Thyroid gland (tissue), 4 donors: Measurements from ENCODE around the gene MDM2. TPM values are rescaled to one million over a fixed set of nuclear protein-coding genes. Genes with fewer than 3 reads are reported as not detected.
A peak's percentile ranks its signal among the peaks of the same experiment; 100 is the strongest.

ENCODE experiments used
- DNase-seq, 2 donors: peaks; one replicate each; pipeline ENCODE4 v3.0.0-alpha.2; 2019
- H3K27ac ChIP-seq, 3 donors: fragments of 200-600 bp; sonication (generic); 1 replicate in 2 of 3; 2 replicates in 1 of 3; pipeline ENCODE4 v1.5.1; 2016 to 2019; ENCODE audit warnings: mild to moderate bottlenecking in 1 of 3, moderate library complexity in 1 of 3
- H3K27me3 ChIP-seq: fragments of 200-600 bp; sonication (generic); one replicate; pipeline ENCODE4 v1.5.1; 2019
- H3K36me3 ChIP-seq, 2 donors: fragments of 200-600 bp; sonication (generic); one replicate each; pipeline ENCODE4 v1.5.1; 2016 to 2019
- H3K4me1 ChIP-seq, 2 donors: fragments of 200-600 bp; sonication (generic); one replicate each; pipeline ENCODE4 v1.5.1; 2017 to 2019
- H3K4me3 ChIP-seq, 3 donors: fragments of 200-600 bp; sonication (generic); replicated peaks in 1 of 3; 1 replicate in 2 of 3; 2 replicates in 1 of 3; pipeline ENCODE4 v1.5.1; 2016; ENCODE audit warnings: mild to moderate bottlenecking in 1 of 3
- H3K9me3 ChIP-seq: fragments of 200-600 bp; sonication (generic); one replicate; pipeline ENCODE4 v1.5.1; 2017
- POLR2A ChIP-seq, 2 donors: fragments of 450-650 bp; IDR thresholded peaks; one replicate each; pipeline ENCODE4 v1.6.1; 2017; ENCODE audit warnings: antibody characterized with exemption in 2 of 2, mild to moderate bottlenecking in 2 of 2, moderate library complexity in 1 of 2
- WGBS, 2 donors: methylation state at CpG; one replicate each; pipeline ENCODE4 v1.1.5; 2017; 5-methylcytosine and 5-hydroxymethylcytosine counted together
- intact Hi-C: fragments of 100-400 bp; cut with DNase I; formaldehyde crosslinking; loops from one replicate; pipeline ENCODE4 v1.15.1; 2023
- total RNA-seq, 4 donors: library from RNA; depleted of rRNA; stranded (reverse); fragments of >200 nt; gene quantifications; one replicate each; pipeline ENCODE4 v1.2.3, GENCODE V29; 2016
- TF ChIP-seq, protein P1 (sequence below), 6 experiments: fragments of 200-600 bp in 3 of 6; fragments of 450-650 bp in 3 of 6; sonication (generic) in 3 of 6; IDR thresholded peaks; one replicate each; pipeline ENCODE4 v1.5.1; 2016 to 2019; ENCODE audit warnings: antibody characterized with exemption in 6 of 6, mild to moderate bottlenecking in 2 of 6, inconsistent platforms in 1 of 6, moderate library complexity in 1 of 6

Gene MDM2
- total RNA-seq, result 100 to 1,000 TPM in 2 of 4 donors, 10 to 100 TPM in 2; 56.7 to 124 (median 91.6) TPM

DNA sequence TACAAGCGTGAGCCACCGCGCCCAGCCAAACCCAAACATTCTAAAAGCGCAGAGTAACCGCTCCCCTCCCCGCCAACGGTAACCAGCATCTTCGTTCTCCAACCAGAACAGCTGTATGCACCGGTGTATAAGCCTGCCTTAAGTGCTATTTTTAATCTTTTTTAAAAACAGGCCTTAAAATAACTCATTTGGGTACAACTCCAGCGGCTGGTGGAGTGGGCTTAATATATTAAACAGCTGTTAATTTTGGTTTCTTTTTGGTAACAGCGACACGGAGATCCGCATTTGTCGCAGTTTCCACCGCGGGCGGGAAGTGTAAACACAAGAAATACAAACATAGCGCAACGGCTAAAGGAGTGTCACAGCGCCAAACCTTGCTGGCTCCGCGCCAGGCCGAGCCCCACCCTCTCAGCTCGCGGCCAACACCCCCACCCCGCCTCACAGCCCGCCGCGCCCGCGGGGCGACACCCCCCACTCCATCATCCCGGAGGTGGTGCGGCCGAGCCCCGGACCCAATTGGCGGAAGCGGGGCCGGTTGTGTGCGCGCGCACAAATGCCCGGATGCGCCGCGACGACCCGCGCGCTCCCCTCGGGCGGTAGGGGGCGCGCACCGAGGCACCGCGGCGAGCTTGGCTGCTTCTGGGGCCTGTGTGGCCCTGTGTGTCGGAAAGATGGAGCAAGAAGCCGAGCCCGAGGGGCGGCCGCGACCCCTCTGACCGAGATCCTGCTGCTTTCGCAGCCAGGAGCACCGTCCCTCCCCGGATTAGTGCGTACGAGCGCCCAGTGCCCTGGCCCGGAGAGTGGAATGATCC is at the start of gene MDM2:
Gene MDM2 (plus strand): TSS at position 602 of the 812 bp plus-strand sequence. CDS start 301 bp downstream, outside the sequence.
- WGBS, 2 donors, result 0 to 1% methylated on average over 20 to 23 of the region's 72 CpGs
- no peaks in the 10 kb centered on the region for H3K36me3 ChIP-seq
- intact Hi-C loops, result no loop called here
- H3K4me3 ChIP-seq, result peak within 1 kb of the TSS; percentile 71 to 97 (median 91)
- H3K27me3 ChIP-seq, result no peaks in the 10 kb centered on the region
- peak; percentile 43 to 91 for TF ChIP-seq POLR2A (IDR thresholded peaks at IDR 0.05)
- TF ChIP-seq, protein P1, sequence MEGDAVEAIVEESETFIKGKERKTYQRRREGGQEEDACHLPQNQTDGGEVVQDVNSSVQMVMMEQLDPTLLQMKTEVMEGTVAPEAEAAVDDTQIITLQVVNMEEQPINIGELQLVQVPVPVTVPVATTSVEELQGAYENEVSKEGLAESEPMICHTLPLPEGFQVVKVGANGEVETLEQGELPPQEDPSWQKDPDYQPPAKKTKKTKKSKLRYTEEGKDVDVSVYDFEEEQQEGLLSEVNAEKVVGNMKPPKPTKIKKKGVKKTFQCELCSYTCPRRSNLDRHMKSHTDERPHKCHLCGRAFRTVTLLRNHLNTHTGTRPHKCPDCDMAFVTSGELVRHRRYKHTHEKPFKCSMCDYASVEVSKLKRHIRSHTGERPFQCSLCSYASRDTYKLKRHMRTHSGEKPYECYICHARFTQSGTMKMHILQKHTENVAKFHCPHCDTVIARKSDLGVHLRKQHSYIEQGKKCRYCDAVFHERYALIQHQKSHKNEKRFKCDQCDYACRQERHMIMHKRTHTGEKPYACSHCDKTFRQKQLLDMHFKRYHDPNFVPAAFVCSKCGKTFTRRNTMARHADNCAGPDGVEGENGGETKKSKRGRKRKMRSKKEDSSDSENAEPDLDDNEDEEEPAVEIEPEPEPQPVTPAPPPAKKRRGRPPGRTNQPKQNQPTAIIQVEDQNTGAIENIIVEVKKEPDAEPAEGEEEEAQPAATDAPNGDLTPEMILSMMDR (IDR thresholded peaks at IDR 0.05), result peak; percentile 49 to 81 (median 68)
- DNase-seq, result peak; percentile 93 to 95
- peaks cover 5 to 6% of the 10 kb centered on the region in 2 donors for H3K4me1 ChIP-seq
- peak within 1 kb of the TSS; percentile 99 to 100 (median 99) for H3K27ac ChIP-seq
- no peaks in the 10 kb centered on the region for H3K9me3 ChIP-seq

- no peak for TF ChIP-seq POLR2A (IDR thresholded peaks at IDR 0.05)
- TF ChIP-seq, protein P1 (IDR thresholded peaks at IDR 0.05), result no peak
- no peaks in the 10 kb centered on the region for H3K9me3 ChIP-seq
- peaks cover 0 to 3% of the 10 kb centered on the region in 2 donors for H3K36me3 ChIP-seq
- DNase-seq, result no peak
- WGBS, 2 donors, result 91 to 94% methylated on average over 5 of the region's 5 CpGs
- H3K4me1 ChIP-seq, result no peaks in the 10 kb centered on the region
- no peak overlapping the region for H3K27ac ChIP-seq
- H3K4me3 ChIP-seq, result no peak overlapping the region
- intact Hi-C loops, result no loop called here
- H3K27me3 ChIP-seq, result no peaks in the 10 kb centered on the region
Observed at GRCh38 chr12:68759852-68760251, 48.1 kb upstream of the MDM2 start.

DNA sequence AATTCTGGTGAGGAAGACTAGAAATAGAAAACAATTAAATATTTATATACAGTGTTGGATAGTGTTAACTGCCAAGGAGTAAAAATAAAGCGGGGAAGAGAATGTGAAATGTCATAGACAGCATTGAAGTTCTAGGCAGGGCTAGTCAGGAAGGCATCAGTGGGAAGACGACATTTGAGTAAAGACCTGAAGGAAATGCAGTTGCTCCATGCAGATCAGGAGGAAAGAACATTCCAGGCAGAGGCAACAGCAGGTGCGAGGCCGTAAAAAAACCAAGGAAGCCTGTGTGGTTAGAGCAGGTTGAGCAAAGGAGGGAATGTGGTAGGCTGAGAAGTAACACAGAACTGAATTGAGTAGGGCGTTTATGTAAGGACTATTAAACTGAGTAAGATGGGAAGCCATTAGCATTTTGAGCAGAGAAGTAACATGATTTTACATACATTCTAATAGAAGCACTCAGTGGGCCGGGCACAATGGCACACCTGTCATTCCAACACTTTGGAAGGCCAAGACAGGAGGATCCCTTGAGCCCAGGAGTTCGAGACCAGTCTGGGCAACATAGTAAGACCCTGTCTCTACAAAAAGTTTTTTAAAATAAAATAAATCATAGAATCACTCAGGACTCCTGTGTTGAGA is 47.1 kb upstream of the MDM2 start:
- intact Hi-C loops, result no loop called here
- WGBS, 2 donors, result 94 to 97% methylated on average over 7 of the region's 7 CpGs
- no peak for TF ChIP-seq POLR2A (IDR thresholded peaks at IDR 0.05)
- TF ChIP-seq, protein P1 (IDR thresholded peaks at IDR 0.05), result no peak
- Histone ChIP-seq H3K27me3 (no peaks in the 10 kb centered on the region), H3K4me1 (no peaks in the 10 kb centered on the region), H3K27ac (no peak overlapping the region), H3K36me3 (no peaks in the 10 kb centered on the region), H3K9me3 (no peaks in the 10 kb centered on the region), H3K4me3 (no peak overlapping the region)
- DNase-seq, result no peak

DNA sequence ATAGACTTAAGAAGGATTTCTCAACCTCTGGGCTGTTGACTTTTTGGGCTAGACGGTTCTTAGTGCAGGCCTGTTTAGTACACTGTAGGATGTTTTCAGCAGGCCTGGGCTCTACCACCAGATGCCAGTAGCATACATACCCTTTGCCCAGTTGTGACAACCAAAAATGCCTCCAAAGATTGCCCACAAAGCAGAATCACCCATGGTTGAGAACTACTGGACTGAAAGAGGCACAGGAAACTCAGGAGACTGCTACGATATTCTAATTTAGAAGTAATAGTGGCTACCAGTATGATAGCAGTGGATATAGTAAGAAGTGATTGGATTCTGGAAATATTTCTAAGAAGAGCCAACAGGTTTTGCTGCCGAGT is 46.5 kb upstream of the MDM2 start:
- H3K27ac ChIP-seq, result no peak overlapping the region
- whole genome bisulfite sequencing, 2 donors, result 89 to 96% methylated on average over 3 of the region's 3 CpGs
- intact Hi-C loops, result no loop called here
- TF ChIP-seq POLR2A (IDR thresholded peaks at IDR 0.05), result no peak
- TF ChIP-seq, protein P1 (IDR thresholded peaks at IDR 0.05), result no peak
- no peaks in the 10 kb centered on the region for H3K4me1 ChIP-seq
- H3K4me3 ChIP-seq, result no peak overlapping the region
- no peaks in the 10 kb centered on the region for H3K27me3 ChIP-seq
- no peak for DNase-seq
- no peaks in the 10 kb centered on the region for H3K9me3 ChIP-seq
- H3K36me3 ChIP-seq, result no peaks in the 10 kb centered on the region
